Right forelimb (tissue), 1 donor: ENCODE data around the gene UBASH3B.

Experiments used
- DNase-seq: peaks from one replicate; pipeline ENCODE4 v3.0.0-alpha.2; 2018

Gene UBASH3B

DNA sequence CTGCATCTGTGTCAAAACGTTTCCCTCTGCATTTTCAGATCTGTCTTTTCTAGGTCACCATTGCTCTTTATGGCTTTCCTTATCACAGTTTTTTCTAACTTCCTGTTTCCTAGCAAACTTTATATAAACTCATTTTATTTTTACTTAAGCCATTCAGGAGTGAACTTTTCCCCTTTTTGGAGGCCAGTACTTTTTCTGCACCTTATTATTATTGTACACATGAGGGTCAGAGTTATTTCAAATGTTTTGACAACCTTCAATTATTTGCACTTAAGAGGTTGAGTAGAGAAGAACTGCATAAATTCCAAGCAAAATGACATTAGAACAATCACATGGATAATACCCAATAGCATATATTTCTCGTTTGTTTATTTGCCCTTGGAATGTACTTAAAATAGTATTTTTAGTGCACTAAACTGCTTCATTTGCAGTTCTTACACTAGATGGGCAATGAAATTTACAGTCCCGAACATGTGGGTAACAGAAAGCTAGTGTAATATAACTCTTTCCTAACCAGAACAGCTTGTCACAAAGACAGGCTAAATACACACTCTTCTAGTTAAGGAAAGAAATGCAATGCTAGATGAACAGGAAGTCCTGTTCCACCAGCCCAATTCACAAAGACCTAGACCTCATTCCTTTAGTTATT is 79.5 kb downstream of the UBASH3B start:
- DNase-seq: no peak

DNA sequence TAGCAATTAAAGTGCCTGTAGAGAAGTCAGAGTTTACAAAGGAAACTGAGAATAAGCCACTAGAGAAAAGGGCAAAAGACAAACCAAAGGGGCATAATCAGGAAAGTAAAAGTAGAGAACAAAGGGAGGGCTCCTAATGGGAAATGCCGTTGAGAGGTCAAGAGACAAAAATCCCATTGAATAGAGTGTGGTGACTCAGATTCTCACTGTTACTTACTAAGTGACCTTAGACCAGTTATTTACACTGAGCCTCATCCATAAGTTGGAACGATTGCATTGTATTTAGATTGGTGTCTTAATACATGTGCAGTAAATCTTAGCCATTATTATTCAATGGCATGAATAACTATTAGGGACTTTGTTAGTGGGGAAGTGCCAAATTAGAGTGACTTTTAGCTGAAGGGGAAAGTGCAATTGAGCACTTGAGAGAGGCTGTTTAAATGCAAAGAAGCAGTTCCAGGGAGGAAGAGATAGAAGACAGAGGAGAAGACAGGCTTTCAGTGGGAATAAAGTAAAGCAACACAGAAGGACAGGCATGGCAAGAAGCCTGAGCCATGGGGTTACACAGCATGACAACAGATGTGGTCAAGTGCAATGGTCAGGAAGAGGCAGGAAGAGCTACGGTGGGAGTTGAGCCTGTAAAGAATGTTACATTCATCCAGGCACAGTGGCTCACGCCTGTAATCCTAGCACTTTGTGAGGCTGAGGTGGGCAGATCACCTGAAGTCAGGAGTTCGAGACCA is 82.6 kb downstream of the UBASH3B start:
- no peak for DNase-seq

DNA sequence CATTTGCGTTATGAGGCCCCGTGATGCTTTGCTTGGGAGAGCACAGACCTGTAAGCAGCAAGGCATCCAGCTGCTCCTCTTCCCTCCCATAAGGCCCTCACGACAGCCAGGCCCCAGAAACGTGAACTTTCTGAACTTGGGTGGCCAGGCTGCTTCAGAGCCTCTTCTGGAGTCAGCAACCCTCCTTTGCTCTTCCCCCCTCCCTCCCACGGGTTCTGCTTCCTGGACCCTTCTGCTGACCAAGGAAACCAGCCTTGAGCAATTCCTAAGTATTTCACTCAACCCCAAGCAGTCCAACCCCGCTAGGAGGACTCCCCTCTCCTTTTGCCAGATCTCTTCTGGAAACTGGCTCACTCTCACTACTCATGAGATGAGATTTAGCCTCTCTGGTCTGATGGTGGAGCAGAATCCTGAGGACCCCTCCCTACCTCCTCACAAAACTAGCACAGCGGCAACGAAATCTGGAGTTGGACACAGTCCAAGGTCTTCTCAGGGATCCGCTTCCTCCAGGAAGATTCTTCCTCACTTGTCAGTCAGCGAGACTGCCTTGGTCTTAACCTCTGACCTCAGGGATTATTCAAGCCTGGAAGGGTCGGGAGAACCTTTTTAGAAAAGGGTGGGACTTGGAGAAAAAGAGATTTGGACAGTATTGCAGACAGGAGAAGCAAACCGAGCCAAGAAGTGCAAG is 86.2 kb downstream of the UBASH3B start:
- peak; percentile 58 for DNase-seq

DNA sequence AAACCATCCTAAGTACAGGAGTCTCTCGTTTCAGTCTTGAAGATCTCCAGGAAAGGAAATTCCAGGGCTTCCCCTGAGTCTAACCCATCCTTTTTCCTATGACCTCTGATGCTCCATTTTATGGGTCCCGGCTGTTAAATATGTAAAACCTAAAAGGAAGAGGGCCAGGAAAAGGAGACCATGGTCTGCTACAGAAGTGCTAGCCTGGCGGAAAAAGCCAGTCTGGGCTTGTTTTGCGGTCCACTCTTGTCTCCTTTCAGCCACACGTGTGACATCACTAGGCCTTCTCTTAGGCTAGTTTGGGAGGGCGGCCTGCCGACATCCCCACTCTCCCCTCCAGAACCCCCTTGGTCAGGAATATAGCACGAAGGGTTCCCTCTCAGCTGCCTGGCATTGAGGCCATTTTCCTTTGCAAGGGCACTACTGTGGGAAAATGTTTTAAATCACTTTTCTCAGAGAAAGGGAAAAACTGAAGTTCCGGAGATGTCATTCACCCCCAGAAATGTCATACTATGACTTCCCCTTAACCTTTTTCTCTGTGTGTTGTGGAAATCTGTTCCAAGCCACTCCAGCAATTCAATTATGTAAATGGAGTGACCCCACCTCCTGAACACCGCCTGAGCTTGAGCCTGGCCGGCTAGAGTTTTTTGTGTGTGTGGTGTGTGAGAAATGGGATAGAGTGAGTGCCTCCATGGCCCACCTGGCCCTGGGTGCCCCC is 86.9 kb downstream of the UBASH3B start:
- no peak for DNase-seq

DNA sequence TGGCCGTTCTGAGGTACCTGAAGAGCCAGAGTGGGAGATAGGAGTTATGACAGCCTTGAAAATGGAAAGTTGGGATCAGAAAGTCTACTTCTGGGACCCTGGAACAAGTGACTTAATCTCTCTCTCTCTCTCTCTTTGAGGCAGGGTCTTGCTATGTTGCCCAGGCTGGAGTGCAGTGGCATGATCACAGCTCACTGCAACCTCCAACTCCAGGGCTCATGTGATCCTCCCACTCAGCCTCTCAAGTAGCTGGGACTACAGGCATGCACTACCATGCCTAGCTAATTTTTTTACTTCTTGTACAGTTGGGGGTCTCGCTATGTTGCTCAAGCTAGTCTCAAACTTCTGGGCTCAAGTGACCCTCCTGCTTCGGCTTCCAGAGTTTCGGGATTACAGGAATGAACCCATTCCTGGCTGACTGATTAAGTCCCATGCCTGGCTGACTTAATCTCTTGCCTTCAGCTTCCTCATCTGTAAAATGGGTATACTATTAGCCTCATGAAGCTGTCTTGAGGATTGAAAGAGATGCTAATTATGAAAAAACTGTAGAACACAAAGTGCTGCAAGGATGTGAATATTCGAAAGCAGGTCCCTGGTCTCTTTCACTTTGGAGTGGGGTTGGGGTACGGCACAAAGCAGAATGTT is 87.7 kb downstream of the UBASH3B start:
- no peak for DNase-seq

DNA sequence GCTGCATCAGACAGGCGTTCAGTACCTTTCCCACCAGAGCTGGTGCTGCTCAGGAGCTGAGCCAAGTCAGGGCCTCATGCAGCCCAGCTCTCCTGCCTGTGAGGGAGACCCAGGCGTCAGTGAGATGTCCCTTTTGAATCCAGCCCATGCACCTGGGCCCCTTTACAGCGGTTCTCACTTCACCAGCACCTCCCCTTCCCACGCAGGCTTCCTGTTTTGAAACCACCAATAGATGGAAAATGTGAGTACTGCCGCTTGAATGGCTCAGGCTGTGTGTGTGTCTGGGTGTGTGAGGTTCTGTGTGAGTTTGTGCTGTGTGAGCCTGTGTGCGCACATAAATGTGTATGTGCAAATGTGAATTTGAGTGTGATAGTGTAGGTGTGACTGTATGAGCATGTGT is 88.4 kb downstream of the UBASH3B start:
- peak; percentile 70 for DNase-seq

DNA sequence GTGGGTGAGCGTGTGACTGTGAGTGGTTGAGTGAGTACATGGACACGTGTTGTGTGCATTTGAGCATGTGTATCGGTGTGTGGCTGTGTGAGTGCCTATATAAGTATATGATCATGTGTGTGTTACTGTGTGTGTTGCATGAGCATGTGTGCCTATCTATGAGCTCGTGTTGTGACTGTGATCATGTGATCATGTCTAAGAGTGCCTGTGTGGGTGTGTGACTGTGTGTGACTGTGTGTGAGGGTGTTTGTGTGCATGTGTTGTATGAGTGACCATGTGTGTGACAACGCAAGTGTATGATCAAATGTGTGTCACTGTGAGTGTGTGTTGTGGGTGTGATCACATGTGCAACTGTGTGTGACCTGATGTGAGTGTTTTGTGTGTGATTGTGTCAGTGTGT is 88.8 kb downstream of the UBASH3B start:
- no peak for DNase-seq

DNA sequence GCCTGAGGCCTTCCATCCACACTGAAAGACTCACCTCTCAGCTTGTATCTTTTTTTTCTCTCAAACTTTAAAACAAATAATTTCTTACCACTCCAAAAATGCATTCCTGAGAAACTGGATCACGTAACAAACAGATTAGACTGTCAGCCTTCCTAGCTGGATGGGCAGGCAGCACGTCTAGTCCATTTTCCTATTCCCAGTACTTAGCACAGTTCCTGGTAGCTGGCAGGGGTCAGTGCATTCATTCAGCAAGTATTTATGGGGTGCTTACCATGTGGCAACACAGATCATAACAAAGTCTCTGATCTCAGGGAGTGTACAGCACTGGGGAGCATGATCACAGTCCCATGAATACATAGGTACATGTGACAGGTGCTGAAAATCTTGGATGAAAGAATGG is 89.6 kb downstream of the UBASH3B start:
- no peak for DNase-seq

DNA sequence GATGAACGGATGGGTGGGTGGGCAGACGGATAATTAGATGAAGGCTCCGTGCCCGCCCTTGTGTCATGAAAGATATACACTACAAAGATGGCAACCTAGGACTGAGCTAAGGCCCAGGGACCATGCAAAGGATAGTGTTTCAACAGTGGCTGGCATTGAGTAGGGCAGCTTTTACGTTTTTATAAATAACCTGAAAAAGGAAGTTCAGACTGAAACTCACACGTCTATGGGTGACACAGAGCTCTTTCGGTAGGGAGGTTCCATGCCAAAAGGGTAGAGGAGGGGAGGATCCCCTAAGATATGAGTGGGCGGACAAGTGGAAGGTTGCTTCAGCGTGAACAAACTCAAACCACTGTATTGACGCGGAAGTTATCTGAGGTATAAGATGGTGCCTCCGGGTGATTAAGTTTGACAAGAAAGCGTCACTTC is 90.5 kb downstream of the UBASH3B start:
- DNase-seq: no peak

DNA sequence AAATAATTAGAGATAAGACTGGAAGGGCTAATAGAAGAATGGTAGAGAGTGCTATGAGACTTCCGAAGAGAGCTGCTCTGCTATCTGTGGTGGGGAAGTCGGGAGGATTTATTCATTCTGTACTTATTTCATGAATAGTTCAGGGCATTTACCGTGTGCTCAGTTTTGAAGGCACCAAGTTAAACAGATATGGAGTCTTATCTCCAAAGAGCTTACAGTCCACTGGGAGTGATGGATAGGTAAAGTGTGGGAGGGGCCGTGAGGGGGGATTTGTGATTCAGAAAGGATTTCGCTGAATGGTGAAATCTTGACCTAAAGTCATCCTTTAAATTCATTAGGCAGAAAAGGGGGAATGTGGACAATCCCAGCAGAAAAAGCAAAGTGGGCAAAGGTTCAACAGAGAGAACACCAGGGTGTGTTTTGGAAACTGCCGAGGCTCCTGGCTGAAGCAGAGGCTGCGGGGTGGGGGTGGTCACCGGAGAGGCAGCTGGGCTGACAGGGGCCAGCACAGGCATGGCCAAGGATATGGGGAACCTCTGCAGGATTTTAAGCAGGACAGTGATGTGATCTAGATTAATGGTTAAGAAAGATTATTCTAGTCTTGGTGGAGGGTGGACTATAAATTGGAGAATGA is 91.2 kb downstream of the UBASH3B start:
- DNase-seq: no peak

DNA sequence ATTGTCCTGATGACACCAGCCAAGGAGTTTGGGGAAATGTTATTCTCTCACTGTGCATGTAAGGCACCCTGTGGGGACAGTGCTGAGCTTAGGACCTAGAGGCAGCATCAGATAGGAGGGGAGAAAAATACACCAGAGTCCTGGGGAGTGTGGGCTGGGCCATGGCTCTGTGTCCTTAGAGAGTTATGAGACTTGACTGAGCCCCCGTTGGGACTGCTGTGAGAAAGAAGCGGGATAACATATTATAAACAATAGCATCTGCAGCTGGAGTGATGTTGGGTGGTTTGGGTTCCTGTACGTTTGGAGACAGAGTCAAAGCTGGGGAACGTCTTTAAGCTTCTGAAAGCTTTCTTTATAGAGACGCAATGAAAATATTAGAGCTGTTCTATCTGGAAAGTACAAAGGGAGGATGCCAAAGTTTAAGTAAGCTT is 91.8 kb downstream of the UBASH3B start:
- DNase-seq: no peak

DNA sequence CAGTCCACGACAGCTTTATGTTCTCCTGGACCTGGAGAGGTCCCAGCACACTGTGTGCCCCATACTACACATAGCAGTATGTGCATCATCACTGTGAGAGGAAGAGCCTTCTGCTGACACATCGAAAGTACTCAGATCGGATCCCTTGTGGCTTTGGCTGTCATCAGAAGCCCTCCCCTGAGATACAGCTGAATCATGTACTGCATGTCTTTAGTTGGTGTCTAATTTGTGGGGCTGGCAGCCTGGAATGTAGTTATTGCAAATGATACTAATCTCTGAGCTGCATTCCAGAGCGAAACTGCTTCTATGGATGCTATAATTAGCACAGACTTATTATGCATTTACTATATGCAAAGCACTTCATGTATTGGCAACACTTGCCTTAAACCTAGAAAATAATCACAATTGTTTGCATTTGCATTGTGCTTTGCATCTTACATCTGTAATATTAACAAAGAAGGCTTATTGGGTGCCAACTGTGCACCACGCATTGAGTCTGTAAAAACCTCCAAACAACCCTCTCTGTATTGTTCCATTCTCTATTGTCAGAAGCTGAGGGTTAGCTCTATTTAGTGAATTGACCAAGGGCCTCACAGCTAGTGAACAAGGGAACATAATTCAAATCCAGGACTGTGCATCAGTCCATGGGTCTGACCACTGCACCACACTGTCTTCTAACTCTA is 93.6 kb downstream of the UBASH3B start:
- no peak for DNase-seq

DNA sequence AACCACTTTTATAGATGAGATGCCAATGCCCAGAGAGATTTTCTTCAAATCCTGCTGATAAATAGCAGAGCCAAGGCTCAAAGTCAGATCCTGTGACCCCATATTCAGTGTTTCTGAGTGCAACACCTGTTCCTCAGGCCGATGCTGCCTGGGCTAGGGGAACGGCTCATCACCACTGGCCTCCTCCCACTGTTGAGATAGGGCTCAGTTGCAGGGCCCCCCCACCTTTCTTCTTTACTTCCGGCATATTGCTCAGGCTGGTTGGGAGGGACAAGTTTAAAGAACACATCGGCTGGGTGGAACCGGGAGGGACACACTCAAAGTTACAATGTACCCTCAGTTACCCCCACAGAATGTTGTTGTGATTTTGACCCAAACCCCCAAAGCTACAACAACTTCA is 94.5 kb downstream of the UBASH3B start:
- no peak for DNase-seq

DNA sequence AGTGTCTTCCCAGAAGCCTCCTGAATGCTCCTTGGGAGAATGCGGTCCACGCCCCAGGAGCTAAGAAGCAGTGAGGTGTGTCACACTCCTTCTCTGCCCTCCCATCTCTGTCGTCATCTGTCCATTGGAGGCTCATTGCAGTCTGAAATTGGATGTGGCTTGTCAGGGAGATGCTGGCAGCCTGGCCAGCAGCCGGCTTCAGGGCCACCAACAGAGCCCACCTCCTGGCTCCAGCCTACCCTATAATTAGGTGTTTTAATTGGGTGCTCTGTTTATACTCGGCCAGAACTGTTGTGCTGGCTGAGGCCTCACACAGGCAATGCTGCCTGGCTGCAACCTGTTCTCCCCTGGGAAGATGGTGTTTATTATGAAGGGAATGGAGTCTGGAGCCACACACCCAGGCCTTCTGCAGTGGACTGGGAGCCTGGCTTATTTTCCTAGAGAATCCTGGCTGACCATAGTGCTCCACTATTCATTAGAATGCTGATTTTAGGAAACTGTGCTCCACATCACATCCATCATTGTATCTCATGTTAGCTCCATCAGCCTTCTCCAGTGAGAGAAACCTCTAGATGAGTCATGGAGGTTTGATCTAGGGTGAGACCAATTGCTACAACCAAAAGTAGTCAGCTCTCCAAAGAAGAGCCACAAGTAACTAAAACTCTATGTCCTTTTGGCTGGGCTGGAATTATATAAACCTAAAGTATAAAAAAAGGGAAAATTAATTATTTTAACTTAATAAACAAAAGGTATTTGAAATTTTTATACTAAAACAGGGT is 96.0 kb downstream of the UBASH3B start:
- no peak for DNase-seq

DNA sequence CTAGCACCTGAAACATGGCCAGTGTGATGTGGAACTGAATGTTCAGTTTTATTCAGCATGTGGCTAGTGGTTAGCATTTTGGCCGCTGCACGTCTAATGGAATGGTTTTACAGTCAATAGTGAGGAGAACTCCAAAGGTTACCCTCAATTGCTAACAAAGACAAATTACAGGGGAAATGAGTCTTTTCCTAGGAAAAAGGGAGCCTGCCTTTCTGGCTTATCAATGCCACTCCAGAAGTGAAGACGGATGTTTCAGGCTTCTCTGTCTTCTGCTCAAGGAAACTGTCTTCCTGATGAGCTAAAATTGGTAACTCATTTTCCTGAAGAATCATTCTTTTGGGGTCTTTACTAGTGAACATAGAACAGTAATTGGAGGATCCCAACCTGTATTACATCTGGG is 98.5 kb downstream of the UBASH3B start:
- no peak for DNase-seq

DNA sequence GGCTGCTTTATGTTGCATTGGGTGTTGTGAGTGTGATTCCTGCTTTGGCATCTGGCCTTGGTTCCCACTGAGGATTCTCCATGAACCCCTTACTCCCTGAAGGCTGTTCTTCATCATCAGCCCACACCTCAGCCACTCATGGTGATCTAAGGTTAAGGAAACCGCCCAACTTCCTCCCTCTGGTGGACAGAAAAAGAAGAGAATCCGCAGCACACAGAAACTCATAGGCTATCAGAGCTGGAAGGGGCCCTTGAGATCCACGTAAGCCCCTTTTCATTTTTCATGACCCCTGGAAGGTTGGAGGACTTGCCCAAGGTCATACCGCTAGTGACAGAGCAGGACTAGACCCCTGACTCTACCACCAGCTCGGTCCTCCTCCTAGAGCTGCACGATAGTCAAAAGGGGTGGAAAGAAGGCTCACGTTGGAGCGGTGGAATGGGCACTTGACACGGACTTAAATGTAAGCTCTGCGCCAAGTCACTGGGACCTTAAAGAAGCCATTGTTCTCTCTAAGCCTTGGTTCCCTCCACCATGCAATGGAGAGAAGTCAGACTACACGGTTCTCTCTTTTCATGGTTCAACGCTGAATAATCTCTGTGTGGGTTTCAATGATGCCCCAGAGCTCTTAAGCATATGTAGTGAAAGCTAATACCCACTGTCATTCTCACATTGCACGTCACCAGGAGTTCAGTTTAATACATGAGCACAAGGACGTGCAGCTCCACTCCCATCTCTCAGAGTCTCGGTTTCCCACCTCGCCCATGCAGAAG is 99.2 kb downstream of the UBASH3B start:
- no peak for DNase-seq

DNA sequence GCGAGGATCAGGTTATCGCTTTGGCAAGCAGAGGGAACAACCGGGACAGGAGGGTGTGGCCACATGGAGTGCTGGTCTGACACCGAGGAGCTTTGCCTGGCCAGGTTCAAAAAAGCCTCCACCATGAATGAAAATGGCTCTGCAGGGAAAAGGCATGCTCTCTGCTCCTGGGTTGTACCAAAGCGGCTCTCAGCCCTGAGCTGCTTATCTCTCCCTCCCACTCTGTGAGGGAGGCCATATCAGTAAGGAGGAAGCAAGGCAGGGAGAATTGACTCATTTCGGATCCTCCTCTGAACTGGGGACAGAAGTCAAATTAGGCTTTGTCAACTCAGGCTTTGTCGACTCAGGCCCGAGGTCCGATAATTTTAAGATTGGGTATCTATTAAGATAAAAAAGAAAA is 99.9 kb downstream of the UBASH3B start:
- DNase-seq: no peak

DNA sequence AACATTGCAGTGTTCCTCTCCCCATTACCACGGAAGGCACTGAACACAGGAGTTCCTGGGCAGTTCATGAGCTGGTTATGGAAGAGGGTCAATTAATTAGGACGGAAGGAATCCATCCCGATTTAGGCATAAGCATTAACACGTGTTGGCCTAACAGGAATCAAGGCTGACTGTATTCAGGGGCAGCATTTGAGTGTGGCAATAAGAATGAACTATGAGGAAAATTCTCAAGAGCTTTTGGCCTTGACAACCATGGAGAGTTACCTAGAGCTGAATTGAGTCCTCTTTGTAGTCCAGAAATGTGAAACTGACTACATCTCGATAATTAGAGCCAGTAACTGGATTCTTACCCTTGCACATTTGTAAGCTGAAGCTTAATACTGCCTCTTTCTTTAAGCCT is 100.4 kb downstream of the UBASH3B start:
- no peak for DNase-seq

DNA sequence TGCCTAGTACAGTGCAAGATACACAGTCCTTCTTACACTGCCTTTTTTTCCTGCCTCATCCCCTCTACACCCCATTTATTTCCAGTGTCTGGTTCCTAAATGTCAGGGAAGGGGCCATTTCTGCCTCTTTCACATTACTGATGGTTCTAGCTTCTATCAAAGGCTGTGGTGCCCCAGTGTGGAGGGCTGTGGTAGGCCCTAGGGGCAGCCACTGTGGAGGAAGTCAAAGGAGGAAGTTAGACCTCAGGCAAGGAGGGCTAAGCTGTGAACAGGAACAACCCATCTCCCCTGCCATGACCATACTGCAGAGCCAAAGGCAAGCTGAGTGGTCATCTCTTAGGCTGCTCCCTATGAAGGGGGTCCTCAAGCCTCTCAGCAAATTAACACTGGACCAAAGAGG is 100.9 kb downstream of the UBASH3B start:
- no peak for DNase-seq

DNA sequence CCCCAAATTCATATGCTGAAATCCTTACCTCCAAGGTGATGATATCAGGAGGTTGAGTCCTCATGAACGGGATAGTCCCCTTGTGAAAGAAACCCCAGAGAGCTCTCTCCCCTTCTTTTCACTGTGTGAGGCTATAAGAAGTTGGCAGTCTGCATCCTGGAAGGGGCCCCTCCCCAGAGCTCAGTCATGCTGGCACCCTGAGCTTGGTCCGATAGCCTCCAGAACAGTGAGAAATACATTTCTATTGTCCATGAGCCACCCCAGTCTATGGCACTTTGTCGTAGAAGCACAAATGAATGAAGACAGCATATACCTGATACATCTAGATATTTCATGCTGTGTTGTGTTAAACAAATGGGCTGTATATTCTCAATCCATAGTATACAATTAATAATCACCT is 101.7 kb downstream of the UBASH3B start:
- no peak for DNase-seq
